NCI-H187 (cell line): ENCODE measurements around the gene WASL.

Experiments
- DNase-seq, 2 experiments: peaks; one replicate each; lab custom pipeline; 2025; lab: John Stamatoyannopoulos, UW

WASL gene

DNA sequence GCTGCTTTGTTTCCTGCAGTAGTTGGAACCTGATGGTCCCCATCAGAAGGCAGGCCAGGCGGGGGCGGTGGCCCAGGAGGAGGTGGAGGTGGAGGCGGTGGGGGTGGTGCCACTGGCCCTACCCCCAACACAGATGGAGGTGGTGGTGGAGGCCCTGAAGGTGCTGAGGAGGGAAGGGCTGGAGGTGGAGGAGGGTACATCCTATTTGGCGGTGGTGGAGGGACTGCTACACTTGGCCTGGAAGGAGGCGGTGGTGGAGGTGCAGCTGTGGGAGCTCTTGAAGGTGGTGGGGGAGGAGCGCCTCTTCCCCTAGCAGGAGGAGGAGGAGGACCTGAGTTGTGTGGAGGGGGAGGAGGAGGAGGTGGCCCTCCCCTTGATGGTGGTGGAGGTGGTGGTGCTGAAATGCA, 56.3 kb downstream of the WASL start:
- DNase-seq: no peak

DNA sequence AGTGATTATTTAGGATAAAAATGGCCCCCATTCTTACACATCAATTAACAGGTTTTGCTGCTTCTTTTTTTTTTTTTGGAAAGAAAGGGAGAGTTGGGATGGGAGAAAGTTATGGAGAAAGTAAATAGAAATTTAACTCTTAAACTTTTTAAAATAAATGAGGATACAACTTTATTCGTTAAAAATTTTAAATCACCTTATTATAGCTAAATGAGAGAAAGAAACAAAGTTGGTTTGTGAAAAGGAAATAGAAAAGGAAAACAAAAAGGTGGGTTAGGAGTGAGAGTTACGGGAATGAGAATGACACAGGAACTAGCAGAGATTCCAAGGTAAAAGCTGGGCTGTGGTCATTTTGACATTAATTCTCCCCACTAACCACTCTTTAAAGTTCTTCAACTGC, 58.3 kb downstream of the WASL start:
- no peak for DNase-seq

DNA sequence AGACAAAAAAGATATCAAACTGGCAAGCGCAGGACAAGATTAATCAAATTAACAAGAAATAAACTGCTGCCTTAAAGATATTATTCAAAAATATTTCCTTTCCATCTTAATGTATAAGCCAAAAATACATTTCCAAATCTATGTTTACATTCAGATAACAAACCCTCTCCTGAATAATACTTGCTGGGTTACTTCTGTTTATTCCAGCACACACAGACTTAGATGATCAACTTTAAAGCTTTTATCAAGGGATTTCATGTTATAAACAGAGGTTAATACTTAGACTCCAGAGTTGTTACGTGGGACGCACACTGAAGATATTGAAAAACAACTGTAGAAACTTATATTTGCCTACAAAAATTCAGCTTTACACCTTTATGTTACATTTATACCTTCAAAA, 59.6 kb downstream of the WASL start:
- DNase-seq: no peak

DNA sequence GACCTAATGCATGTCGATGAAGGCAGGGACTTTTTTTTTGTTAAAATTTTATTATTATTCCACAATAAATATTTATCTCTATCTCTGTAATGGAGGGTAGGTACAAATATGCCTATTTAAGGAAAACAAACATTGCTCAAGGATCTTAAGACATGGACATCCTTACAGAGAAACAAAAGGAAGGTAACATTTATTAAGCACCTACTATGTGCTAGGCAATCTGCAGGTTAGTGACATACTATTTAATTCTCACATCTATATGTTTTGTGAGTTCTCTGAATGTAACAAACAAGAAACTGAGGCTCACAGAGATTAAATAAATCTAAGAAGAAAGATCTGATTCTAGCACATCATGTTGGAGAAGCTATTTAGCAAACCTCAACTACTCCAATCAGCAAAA, 61.1 kb downstream of the WASL start:
- DNase-seq: no peak

DNA sequence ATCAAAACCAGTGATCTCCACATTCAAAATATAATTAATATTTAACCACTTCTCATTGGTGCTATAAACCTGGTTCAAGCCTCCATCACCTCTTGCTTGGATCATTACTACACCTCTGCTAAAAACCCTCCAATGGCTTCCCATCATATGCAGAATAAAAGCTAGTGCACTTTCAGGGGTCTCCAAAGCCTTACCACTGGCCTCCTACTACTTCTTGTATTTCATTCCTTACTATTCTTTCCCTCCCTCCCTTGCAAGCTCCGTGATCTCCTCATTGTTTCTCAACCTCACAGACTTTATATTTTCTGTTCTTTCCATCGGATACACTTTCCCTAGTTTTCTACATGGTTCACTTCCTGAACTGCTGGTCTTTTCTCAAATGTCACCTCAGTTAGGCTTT, 61.6 kb downstream of the WASL start:
- DNase-seq: no peak

DNA sequence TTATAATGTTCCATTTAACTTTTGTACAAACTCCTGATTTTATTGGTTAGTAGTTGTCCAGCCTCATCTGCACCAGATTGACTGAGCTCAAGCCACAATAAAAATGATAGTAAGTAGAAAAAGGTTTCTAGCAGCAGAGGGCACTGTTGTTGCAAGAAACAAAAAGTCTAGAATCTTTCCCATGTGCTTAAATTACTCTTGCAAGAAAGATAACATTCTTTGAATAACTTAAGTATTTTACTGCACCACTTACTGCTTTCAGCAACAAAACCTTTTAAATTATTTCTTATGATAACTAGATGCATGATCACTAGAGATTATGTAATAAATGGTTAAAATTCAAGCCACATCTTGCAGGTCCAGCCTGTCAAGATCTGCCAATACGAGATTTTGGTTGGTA, 66.1 kb downstream of the WASL start:
- DNase-seq: no peak

DNA sequence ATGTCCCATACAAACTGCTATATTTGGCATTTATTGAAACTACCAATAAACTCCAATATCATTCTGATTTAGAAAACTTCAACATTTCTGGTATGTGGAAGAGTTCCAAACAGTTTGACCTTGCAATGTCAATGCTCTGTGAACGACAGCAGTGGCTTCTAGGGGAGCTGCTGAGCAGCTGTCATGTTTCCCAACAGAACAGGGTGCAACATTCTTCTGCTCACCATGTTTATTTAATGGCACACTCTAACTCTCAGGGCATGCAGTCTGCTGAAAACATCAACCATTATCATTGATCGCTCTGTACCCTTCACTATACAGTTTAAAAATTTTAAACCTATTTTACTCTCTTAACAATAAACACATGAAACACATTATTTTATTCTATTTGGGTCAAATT, 67.2 kb downstream of the WASL start:
- no peak for DNase-seq

DNA sequence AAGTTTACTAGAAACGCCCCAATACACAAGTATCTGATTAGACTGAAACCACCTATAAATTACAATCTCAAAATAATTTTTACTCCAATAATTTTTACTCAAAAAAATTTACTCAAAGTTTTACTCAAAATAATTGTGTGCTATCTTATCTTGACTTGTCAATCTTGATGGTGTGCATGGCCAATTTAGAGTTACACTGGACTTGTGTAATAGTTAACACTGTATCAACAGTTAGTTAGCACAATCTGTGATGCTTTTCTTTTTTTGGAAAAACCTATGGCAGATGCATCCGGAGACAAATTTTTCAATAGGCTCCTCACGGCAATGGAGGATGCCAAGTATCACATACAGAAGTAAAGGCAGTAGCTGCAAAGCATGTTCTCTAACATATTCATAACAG, 68.2 kb downstream of the WASL start:
- DNase-seq: no peak

DNA sequence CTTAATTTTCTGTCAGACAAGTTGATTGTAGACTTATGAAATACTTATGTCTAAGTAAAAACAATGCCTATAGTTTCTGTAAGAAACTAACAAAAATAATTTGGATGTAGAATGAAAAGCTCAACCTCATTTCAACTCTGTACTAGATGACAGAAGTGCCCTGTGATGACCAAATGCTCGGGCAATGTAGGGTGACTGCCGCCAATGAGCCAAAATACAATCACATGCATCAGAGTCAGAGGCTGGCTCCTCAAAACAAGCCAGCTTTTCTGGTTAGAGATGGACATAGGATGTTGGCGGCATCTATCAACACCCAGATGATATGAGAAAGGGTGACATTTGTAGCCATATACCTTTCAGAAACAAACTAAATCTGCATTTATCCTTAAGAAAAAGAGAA, 69.2 kb downstream of the WASL start:
- DNase-seq: no peak

DNA sequence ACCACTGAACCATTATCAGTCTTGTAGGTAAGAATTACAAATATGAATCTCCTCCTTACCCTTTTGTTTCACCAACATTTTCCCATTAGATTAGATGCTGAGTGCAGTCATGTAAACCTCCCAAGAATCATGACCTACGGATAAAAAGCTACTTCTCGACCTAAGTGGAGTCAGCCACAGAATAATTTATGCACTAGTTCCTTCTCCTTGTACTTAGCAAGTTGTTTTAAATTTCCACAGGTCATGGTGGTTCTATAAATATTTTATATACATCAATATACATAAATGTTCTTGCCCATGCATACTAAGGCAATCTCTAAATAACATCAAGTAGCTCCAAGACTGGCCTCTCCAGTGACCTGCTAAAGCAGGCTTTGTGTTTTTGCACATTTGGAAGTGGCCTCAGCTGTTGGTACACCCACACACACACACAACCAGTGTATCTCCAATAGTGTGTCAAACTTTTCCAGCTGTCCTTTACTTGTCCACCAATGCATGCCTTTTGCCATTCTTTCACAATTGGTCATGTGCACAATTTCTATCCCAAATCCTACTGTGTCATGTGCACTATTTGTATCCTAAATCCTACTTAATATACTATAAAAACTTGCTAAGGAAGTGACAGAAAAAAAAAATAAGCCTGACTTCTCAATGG, 71.6 kb downstream of the WASL start:
- DNase-seq: no peak

DNA sequence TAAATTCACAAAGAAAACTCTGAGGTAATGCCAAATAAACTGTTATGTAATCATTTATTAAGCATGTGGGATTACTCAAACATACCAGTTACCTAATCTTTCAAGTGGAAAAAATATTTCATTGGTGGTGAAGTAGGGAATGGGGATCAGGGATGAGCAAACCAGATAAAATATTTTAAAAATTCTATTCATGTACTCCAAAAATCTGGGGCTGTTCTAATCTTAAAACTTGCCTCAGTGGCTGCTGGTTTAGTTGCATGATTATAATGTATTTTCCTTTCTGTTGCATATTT, 73.7 kb downstream of the WASL start:
- DNase-seq: no peak

DNA sequence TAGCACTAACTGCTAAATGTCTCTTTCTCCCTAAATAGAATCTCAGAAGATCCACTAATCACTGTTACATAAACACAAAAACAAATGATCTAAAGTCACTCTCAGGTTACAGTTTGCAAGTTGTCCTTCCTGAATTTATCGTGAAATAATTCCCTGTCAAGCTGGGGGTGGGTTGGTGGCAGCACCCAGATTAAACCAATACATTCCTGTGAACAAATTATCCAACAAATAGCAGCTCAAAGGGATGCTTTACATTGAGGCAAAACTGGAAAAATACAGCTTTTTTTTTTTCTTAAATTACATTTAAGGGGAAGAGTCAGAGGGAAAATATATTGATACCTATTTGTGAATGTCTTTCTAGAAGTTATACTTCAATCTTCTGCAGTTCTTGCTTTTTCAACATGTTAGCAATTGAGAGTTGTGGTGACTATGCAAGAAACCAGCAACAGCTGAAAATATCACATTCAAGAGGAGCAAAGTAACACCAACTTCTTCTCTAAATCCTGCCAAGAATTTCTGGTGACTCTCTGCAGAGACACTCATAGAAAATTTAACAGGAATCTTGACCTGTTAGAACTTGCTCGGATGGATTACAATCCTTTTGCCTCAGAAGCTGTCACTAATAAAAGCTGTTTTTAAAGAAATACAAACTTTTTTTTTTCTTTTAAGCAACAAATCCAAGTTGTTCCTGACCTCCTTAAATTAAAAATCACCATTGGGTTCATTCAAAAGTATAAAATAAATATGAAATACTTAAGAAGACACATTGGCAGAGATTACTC, 74.2 kb downstream of the WASL start:
- no peak for DNase-seq

DNA sequence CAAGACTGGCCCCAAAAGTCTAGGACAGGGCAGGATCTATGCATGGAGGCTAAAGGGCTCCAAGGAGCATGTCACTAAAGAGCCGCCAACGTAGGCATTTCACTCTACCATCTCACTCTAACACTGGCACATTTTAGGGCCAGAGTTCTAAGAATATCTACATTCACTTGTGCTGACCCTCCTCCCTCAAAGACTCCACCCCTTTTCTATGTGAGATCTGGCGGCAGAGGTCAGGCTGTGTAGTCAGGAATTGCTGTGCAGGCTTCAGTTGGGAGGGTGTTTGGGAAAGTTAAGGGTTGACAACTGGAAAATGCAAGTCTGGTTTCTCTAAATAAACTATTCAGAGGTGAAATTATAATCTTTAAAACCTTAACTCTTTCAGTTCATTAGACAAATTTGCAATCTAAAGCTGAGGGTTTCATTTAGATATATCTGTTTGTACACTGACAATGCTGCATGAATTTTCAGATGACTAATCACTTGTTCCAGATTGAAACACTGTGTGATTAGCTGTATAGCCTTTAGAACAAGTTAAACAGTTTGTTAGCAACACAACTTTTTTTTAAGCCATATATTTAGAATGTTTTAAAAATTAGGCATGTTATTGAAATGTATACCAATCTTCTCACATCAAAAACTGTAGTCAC, 74.9 kb downstream of the WASL start:
- DNase-seq: no peak

DNA sequence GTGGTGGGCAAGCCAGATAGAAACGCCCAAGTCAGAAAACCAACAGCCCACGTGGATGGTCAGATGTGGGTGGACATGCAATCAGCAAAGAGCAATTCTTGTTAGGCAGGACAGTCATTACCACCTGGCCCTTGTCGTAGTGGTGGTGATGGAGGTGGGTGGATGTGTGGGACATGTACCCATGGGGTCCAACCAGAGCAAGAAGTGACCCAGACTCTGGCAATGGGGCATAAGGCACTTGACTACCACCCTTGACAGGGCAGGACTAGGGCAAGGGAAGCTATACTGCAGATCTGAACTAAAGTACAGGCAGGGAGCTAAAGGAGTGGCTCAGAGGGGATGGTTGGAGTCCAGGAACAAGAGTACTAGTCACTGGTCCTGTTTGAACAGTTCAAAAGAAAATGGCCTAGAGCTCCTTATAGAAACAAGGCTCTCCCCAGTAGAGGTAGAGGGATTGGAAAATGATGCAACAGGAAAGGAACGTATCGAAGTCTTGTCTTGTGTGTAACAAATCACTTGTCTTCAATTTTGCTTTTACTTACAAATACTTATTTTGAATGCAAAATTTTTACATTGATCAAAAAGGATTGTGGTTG, 75.6 kb downstream of the WASL start:
- DNase-seq: no peak

DNA sequence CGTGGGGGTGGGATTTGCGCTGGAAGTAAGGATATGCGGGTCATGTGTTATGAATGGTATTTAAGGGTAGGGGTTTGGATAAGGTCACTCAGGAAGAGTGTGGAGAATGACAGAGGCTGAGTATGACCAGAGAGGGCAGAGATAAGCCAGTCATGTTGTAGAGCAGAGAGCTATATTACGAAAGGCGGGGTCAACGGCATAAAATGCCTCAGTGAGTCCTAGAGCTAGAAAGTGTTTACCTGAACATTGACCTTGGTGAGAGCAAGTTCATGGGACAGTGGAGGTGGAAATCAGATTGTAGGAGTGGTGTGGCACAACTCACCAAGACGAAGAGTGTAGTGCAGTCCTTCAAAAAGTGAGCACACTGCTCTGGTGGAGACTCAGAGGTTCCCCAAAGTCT, 79.3 kb downstream of the WASL start:
- no peak for DNase-seq

DNA sequence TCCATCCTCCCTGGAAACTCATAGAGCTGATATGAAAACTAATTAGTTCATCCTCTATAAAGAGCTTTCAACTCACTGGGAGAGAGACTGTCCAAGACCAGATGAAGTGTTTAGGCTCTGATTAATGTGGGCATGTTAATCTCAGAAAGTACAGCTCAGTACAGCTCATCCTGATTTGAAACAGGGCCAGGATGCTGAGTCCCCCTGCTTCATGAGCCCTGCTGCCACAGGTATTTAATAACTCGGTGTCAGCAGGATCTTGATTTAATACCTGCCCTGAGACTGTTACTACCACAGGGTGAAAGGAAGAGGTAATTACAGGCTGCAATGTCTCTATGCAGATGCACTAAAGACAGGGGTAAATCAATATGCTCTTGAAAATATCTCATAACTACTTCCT, 82.3 kb downstream of the WASL start:
- DNase-seq: no peak

DNA sequence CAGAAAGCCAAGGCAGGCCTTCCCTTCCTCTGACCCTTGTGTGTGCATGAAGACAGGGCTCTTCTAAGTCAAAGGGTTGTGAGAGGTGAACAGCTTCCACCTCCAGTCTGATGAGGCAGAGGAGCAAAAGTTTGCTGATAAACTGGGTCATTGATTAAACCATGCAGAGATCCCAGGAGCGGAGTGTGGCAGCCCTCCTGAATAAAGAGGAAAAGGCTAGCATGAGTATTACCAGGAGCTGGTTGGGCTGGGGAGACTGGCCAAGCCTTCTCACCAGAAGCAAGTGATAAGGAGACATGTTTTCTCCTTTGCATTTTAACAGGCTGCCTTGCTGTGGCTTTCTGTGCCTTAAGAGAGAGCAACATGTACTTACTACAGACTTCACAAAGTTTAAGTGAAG, 82.9 kb downstream of the WASL start:
- DNase-seq: no peak

DNA sequence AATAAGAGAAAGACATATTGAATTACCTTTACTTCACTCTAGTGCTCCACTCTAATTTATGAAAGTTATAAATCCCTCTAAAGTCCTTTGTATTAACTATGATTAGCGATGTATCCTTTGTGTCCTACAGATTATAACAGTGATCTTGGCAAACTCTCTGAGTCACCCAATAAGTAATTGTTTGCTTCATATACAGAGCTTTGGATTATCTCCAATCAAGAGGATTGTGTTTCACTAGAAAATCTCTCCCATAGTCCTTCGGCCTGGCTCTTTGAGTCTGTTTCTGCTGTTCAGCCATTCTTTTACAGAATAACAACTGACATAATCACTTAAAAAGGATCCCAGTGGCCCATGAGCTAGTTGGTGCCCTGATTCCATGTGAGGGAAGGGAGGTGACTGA, 83.6 kb downstream of the WASL start:
- no peak for DNase-seq

DNA sequence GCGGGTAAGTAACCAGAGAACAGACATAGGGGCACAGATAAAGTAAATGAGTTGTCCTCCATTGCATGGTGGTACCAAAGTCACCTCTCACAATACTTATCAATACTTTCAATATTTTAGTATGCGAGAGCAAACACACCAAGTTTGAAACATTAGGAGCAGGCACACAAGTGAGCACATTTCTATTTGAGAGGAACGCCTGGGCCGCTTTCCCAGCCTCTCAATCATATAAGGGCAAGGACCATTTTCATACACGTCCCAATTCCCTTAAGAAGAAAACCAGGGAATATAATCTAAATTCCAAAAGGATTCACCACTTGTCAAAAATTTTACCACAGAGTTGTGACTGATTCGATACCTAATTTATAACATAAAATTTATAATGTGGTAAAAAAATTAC, 85.6 kb downstream of the WASL start:
- no peak for DNase-seq

DNA sequence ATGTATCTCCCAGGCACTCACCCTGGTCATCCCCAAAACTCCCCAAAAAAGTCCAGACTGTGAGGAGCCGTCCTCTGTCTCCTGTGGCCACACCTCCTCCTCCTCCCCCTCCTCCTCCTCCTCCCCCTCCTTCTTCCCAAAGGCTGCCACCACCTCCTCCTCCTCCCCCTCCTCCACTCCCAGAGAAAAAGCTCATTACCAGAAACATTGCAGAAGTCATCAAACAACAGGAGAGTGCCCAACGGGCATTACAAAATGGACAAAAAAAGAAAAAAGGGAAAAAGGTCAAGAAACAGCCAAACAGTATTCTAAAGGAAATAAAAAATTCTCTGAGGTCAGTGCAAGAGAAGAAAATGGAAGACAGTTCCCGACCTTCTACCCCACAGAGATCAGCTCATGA, 86.0 kb downstream of the WASL start:
- DNase-seq: no peak

DNA sequence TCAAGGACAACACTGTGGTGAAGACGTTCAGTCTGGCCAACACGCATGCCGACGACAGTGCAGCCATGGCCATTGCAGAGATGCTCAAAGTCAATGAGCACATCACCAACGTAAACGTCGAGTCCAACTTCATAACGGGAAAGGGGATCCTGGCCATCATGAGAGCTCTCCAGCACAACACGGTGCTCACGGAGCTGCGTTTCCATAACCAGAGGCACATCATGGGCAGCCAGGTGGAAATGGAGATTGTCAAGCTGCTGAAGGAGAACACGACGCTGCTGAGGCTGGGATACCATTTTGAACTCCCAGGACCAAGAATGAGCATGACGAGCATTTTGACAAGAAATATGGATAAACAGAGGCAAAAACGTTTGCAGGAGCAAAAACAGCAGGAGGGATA, 86.5 kb downstream of the WASL start:
- no peak for DNase-seq

DNA sequence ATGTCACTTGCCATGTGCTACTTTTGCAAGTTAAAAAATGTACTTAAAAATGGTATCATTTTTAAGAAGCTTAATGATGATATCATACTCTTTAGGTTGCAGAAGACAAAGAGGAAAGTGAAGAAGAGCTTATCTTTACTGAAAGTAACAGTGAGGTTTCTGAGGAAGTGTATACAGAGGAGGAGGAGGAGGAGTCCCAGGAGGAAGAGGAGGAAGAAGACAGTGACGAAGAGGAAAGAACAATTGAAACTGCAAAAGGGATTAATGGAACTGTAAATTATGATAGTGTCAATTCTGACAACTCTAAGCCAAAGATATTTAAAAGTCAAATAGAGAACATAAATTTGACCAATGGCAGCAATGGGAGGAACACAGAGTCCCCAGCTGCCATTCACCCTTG, 87.0 kb downstream of the WASL start:
- DNase-seq: no peak
